ENCODE data around the gene RETSAT. TPM values are rescaled to one million over a fixed set of nuclear protein-coding genes. Genes with fewer than 3 reads are reported as not detected.

RETSAT gene
- total and polyA plus RNA-seq, 2 of the 13 experiments (the other 11 are each of a cell fraction or from before 2014, with no cell fraction given): 46.7 to 61.0 TPM

- TF ChIP-seq MEIS1 (CRISPR knock-in tag; IDR thresholded peaks at IDR 0.05; ENCODE audit: borderline replicate concordance): peak; percentile 83; the same call in 1 of the 2 replicates
- TF ChIP-seq ARID4A (CRISPR knock-in tag; IDR thresholded peaks at IDR 0.05; ENCODE audit: borderline replicate concordance): peak; percentile 96
- peak; percentile 96 for TF ChIP-seq GLI4 (CRISPR knock-in tag; IDR thresholded peaks at IDR 0.05; ENCODE audit: borderline replicate concordance)
- TF ChIP-seq RELA (CRISPR knock-in tag; IDR thresholded peaks at IDR 0.05): no peak
- TF ChIP-seq ZNF354B (CRISPR knock-in tag; IDR thresholded peaks at IDR 0.05): no peak
- no peak for TF ChIP-seq MLLT10 (CRISPR knock-in tag; IDR thresholded peaks at IDR 0.05)
- peak; percentile 73 for TF ChIP-seq E2F5 (CRISPR knock-in tag; conservative IDR thresholded peaks at IDR 0.05)
- TF ChIP-seq SNAPC2 (CRISPR knock-in tag; IDR thresholded peaks at IDR 0.05): peak; percentile 91
- peak; percentile 95; the same call in 1 of the 2 replicates for TF ChIP-seq MAF1 (CRISPR knock-in tag; IDR thresholded peaks at IDR 0.05; ENCODE audit: borderline replicate concordance)
- peak; percentile 85; the same call in 1 of the 2 replicates for TF ChIP-seq HINFP (CRISPR knock-in tag; IDR thresholded peaks at IDR 0.05; ENCODE audit: low read depth)
- TF ChIP-seq ZBTB33 (CRISPR knock-in tag; IDR thresholded peaks at IDR 0.05): peak; percentile 38
- peak; percentile 94 for TF ChIP-seq FOXC1 (CRISPR knock-in tag; IDR thresholded peaks at IDR 0.05; ENCODE audit: borderline replicate concordance)
- peak; percentile 94 for TF ChIP-seq ZNF446 (CRISPR knock-in tag; IDR thresholded peaks at IDR 0.05)
- peak; percentile 85 for TF ChIP-seq ZNF570 (CRISPR knock-in tag; IDR thresholded peaks at IDR 0.05; ENCODE audit: borderline replicate concordance)
- TF ChIP-seq ZNF44 (CRISPR knock-in tag; IDR thresholded peaks at IDR 0.05): peak; percentile 77; the same call in 1 of the 2 replicates
- peak; percentile 84; the same call in 1 of the 2 replicates for TF ChIP-seq ZSCAN21 (CRISPR knock-in tag; IDR thresholded peaks at IDR 0.05; ENCODE audit: borderline replicate concordance)
- no peak for TF ChIP-seq KDM6A (CRISPR knock-in tag; IDR thresholded peaks at IDR 0.05; ENCODE audit: low read depth)
- TF ChIP-seq POGK (CRISPR knock-in tag; conservative IDR thresholded peaks at IDR 0.05): peak; percentile 98
Measured at GRCh38 chr2:85327822-85328617, 26.3 kb downstream of the RETSAT start, which contains the start of gene TGOLN2 (continued).

All from HepG2 (cell line).